HK-2 (cell line): Measurements from ENCODE around the gene PARP2.
"Not testable (repeated sequence)": the region's sequence is repeated elsewhere in the genome, so short reads cannot be mapped to it uniquely, and the experiment has no call there.

Experiments
- DNase-seq: peaks from one replicate; pipeline ENCODE4 v3.0.0-alpha.2; 2018; ENCODE audit not compliant: unreplicated experiment

Gene PARP2, protein sequence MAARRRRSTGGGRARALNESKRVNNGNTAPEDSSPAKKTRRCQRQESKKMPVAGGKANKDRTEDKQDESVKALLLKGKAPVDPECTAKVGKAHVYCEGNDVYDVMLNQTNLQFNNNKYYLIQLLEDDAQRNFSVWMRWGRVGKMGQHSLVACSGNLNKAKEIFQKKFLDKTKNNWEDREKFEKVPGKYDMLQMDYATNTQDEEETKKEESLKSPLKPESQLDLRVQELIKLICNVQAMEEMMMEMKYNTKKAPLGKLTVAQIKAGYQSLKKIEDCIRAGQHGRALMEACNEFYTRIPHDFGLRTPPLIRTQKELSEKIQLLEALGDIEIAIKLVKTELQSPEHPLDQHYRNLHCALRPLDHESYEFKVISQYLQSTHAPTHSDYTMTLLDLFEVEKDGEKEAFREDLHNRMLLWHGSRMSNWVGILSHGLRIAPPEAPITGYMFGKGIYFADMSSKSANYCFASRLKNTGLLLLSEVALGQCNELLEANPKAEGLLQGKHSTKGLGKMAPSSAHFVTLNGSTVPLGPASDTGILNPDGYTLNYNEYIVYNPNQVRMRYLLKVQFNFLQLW

DNA sequence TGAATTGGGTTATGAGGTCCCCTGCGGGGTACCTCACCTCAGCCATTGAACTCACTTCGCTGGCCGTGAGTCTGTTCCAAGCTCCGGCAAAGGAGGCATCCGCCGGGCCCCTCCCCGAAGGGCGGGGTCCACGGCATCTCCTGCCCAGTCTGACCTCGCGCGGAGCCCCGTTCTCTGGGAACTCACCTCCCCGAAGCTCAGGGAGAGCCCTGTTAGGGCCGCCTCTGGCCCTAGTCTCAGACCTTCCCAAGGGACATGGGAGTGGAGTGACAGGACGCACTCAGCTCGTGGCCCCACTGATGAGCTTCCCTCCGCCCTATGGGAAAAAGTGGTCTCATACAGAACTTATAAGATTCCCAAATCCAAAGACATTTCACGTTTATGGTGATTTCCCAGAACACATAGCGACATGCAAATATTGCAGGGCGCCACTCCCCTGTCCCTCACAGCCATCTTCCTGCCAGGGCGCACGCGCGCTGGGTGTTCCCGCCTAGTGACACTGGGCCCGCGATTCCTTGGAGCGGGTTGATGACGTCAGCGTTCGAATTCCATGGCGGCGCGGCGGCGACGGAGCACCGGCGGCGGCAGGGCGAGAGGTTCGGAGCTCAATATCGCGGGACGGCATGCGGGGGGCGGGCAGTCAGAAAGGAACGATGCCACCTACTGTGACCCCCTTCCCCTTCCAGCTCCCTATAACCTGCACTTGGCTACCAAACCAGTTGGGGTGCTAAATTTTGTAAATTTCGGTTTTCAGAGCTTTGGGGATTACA lies at the start of gene PARP2:
Gene PARP2, plus strand, starts transcription at position 544 of the 770 bp plus-strand sequence. Its CDS starts 7 bp downstream, at position 551.
- DNase-seq = peak; percentile 99

GRCh38 chr14:20294636-20295035 lies 48.8 kb upstream of the PARP2 start:
- DNase-seq = no peak

DNA sequence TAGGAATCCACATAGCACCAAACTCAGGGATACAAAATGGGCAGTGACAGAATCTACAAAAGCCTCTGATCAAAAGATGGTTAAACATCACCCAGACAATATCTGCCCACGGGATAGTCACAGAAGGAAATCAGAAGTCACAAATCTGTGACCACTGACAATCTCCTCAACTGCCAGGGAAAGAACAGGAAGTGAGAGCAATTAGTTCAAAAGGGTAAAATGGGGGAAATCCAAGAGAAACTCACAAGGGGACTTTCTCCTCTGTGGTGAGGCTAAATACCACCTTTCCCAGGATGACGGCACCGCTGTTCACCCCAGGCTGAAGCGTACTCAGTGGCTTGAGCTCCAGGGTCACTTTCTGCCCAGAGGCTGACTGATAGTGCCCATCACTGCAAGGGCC lies 48.4 kb upstream of the PARP2 start:
- peak; percentile 41 for DNase-seq

DNA sequence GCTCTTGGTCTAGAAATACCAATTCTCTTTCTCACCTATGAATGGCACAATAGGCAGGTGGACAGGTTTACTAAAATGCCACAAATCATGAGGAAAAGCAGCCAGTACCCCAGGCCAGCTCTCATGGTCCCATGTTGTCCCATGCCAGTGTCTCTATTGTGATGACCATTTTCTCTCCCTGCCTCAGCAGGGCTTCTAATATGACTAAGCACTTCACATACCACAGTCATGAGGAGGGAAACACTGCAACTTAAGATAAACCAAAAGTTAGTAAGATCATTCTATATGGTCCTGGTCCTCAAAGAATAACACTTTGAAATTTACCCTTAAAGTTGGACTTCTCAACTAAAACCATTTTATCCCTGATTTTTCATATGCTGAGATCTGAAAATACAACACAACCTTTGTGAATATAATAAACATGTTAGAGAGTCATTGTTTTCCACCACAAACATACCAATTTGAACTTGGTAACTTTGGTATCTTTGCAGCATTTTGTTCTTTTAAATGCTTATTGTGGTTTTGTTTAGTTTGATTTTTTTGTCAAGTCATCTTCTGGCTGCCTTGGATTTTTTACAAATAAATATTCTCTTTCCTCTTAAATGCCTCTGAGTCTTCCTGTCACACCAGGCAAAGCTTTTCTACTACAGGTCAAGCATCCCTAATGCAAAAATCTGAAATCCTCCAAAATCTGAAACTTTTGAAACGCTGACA lies 41.2 kb upstream of the PARP2 start:
- DNase-seq = no peak

DNA sequence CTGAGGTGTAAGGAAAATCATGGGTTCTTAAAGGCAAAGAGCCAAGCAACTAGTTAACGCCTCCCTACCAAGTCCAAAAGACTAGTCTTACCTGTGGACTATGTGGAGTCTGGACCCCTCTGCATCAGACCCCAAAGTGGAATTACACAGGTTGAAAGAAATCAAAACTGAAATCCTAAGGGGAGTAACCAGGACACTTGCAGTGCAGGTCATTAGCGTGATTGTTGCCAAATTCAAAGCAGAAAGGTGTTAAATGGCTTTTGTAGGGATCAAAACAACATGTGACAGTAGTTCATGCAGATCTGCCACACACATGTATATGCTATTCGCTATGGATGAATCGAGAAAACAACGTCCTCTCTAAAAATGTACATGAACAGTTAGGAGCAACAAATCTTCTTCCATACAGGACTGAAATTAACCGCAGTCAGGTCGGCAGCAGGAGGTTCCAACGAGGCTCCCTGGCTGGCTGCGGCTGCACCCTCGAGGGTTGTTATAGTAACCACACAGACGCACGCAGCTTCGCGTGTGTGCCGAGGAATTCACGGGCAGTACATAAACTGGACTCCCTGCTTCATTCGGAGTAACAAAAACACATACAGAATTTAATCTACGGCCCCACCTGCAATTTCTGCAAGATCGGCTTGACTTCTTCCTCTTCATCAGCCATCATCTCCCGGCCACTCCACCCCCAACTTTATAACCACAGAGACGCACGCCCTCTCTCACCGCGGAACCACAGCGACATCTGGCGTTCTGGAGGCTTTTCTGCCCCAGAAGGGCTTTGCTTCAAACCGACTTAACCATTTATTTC lies 38.0 kb upstream of the PARP2 start, which contains the start of gene TTC5:
Gene TTC5, minus strand, starts transcription at position 687 of the 814 bp plus-strand sequence. Its CDS starts 14 bp downstream, at position 673.
- DNase-seq = peak; percentile 83

GRCh38 chr14:20306079-20306423 lies 37.4 kb upstream of the PARP2 start:
- no peak for DNase-seq

GRCh38 chr14:20314026-20314425 lies 29.4 kb upstream of the PARP2 start:
- no peak for DNase-seq

GRCh38 chr14:20317720-20318119 lies 25.7 kb upstream of the PARP2 start:
- no peak for DNase-seq

- DNase-seq = no peak
Observed at GRCh38 chr14:20327005-20327869, 16.2 kb upstream of the PARP2 start.

- DNase-seq = no peak
Observed at GRCh38 chr14:20328705-20329104, 14.7 kb upstream of the PARP2 start.

- no peak for DNase-seq
Observed at GRCh38 chr14:20329355-20329754, 14.1 kb upstream of the PARP2 start.

DNA sequence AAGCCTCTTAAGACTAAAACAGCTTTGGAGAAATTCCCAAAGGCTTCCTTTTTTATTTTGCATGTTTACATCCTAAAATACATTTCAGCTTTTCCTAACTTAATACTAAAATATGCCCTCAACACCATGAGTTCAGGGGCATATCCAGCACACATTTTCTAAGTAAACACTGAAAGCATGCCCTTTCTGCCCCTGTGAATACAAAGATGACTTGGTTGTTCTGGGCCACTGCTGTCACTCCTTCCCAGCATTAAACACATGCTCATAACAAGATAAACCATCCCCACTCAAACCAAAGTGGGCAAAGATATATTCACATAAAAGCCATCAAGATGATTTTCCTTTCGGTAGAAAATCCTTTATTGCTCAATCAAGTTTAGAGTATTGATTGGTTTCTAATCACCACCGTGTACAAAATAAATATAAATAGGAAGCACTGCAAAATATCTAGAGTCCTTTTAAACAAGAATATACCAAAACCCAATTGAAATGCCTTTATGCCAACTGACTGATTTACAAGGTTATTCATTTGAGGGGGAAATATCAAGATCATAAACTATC lies 12.3 kb upstream of the PARP2 start:
- DNase-seq = no peak

DNA sequence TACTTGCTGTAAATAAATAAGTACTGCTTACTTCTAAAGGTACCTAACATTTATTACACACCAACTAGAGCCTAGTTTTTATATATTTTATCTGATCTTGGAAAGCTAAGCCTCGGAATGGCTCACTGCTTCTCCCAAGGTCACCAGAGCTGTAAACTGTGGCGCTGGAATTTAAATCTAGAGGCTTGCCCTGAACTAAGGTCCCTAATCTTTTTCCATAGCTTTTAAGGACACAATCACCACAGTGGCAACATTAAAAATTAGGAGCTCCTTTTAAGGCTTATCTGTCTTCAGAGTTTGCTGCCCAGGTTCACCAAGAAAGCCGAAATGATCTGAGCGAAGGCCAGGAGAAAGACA lies 11.0 kb upstream of the PARP2 start:
- no peak for DNase-seq

DNA sequence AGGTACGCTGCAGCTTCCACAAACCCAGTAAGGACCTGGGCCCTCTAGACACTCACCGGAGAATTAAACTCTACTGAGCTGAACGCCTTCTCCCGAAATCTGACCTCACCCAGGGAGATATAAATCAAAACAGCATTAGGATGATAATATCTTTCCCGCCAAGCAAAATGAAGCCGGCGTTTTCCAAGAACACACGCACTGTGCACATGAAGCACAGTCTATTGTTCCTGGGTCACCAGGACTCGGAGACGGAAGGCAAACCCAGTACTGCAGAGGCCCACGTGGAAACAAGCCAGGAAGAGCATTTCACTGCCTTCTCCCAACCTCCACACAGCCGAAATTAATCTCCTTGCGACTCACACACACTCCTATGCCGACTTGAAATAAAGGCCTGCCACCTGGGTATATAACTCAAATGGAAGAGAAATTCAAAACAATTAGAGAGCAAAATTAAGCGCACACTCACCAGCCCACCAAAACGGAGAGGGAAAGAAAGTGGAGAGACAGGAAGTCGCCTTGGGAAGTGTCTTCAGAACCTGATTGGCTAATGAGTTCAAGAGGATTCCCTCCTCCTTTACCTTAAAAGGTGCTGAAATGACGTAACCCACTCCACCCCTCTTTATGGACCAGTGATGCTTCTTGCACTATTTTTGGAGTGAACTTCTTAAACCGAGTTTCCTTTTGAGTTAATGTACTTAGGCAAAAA lies 10.5 kb upstream of the PARP2 start, which contains the start of gene CCNB1IP1:
Gene CCNB1IP1, minus strand, starts transcription at position 492 of the 706 bp plus-strand sequence. CDS start 16,756 bp downstream, outside the sequence.
- DNase-seq = peak; percentile 65

- no peak for DNase-seq
Observed at GRCh38 chr14:20333494-20333841, 10.0 kb upstream of the PARP2 start.

DNA sequence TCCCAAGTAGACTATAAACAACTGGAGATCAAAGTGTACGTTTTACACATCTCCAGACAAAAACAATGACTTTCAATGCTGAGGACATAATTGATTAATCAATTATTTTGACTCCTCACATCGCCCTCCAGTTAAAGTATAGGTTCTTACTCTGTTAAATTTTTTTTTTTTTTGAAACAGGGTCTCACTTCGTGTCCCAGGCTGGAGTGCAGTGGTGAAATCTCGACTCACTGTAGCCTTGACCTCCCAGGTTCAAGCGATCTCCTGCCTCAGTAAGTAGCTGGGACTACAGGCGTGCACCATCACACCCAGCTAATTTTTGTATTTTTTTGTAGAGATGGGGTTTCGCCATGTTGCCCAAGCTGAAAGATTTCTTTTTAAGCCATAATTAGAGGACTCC lies 9.4 kb upstream of the PARP2 start:
- DNase-seq = no peak

GRCh38 chr14:20341032-20341431 lies 2.4 kb upstream of the PARP2 start:
- not testable (repeated sequence) for DNase-seq

DNA sequence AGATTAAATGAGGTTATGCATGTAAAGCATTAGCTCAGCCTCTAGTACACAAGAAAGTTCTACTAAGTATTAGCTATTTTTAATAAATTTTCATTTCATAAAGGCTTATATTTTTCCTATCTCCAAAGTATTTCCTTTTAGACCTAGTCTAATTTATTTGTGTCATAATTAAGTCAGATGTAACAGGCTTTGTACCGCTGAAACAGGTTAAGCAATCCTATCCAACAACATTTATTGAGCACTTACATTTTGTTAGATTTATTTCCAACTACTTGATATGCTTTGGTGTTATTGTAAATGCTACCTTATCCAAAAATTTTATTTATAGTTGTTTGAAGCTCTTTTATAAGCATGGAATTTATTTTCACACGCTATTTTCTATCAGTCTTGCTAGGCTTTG lies 1.8 kb upstream of the PARP2 start:
- no peak for DNase-seq

DNA sequence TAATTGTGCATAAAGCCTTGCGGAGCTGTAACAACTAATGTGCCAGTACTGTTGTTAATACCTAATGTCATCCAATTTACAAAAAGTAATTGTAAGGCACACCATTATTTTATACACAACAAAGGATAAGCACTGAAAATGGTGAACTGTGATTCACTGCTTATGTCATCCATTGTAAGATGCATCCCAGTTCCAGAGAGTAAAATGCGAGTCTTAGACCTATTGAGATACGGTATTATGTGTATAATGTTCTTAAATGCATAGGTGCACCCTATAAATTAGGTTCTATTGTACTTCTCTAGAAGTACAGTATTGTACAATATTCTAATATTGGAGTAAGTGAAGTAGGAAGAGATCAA lies 406 bp downstream of the PARP2 start:
- no peak for DNase-seq
